Measurements from ENCODE around the gene KCNQ1. TPM values are rescaled to one million over a fixed set of nuclear protein-coding genes. Genes with fewer than 3 reads are reported as not detected.

KCNQ1 gene
- total RNA-seq, 1 experiment from 2014 or later = 10.7 TPM

- BruUV-seq (replicated peaks) = no TSS peak
- no peak for ATAC-seq
- Histone ChIP-seq H3K4me1 (ENCODE audit: control insufficient read depth in 1 of 2, insufficient read depth in 2 of 2, low read length in 2 of 2) (no peaks in the 10 kb centered on the region), H3K9me3 (ENCODE audit: control insufficient read depth in 1 of 2, insufficient read depth in 1 of 2, low read depth in 1 of 2, low read length in 2 of 2) (no peaks in the 10 kb centered on the region), H3K27ac (ENCODE audit: low read depth, low read length) (no peak overlapping the region), H3K36me3 (ENCODE audit: control insufficient read depth in 1 of 2, insufficient read depth in 2 of 2, low read length in 2 of 2) (no peaks in the 10 kb centered on the region), H2AFZ (ENCODE audit: low read depth, low read length, poor library complexity, severe bottlenecking) (no peak overlapping the region), H3K9me2 (ENCODE audit: insufficient read depth) (no peaks in the 10 kb centered on the region), H3K4me3 (replicated peaks in 1 of 2; ENCODE audit: low read depth in 1 of 2, low read length in 2 of 2) (no peak overlapping the region), H4K20me1 (ENCODE audit: insufficient read depth) (no peaks in the 10 kb centered on the region), H3K79me2 (ENCODE audit: insufficient read depth, low read length) (no peaks in the 10 kb centered on the region), H3K9ac (ENCODE audit: low read length) (no peak overlapping the region), H3K27me3 (ENCODE audit: insufficient read depth, low read length) (no peaks in the 10 kb centered on the region), H3K4me2 (ENCODE audit: low read length) (no peak overlapping the region)
- no peak for DNase-seq (ENCODE audit: low read depth, low spot score)
- intact Hi-C loops (cut with micrococcal nuclease) = no loop called here
- RAD21 ChIA-PET (ENCODE audit: low non-redundant PET in 1 of 2, low total read pairs in 2 of 2, uncharacterized antibody in 2 of 2, unreplicated experiment in 2 of 2) = no interaction called here
- POLR2A ChIA-PET = no interaction called here
- CTCF ChIA-PET = no interaction called here
- TF ChIP-seq CTCF (IDR thresholded peaks at IDR 0.05 in 2 of 3, conservative IDR thresholded peaks at IDR 0.05 in 1 of 3; ENCODE audit: borderline replicate concordance in 1 of 3, insufficient read depth in 1 of 3, low read depth in 2 of 3, low read length in 2 of 3) = no peak
- no peak for TF ChIP-seq TCF7L2 (IDR thresholded peaks at IDR 0.05; ENCODE audit: borderline replicate concordance, extremely low read depth, insufficient read depth, insufficient read length)
- TF ChIP-seq, protein P1, sequence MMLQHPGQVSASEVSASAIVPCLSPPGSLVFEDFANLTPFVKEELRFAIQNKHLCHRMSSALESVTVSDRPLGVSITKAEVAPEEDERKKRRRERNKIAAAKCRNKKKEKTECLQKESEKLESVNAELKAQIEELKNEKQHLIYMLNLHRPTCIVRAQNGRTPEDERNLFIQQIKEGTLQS (IDR thresholded peaks at IDR 0.05) = no peak
- no peak for TF ChIP-seq CBX3 (IDR thresholded peaks at IDR 0.05; ENCODE audit: low read depth)
- no peak for TF ChIP-seq ZNF274 (IDR thresholded peaks at IDR 0.05; ENCODE audit: low read depth, low read length)
- no peak for TF ChIP-seq POLR2AphosphoS5 (IDR thresholded peaks at IDR 0.05; ENCODE audit: low read depth, low read length)
- TF ChIP-seq REST (IDR thresholded peaks at IDR 0.05; ENCODE audit: low read depth) = no peak
- no peak for TF ChIP-seq EGR1 (IDR thresholded peaks at IDR 0.05; ENCODE audit: low read depth)
- no peak for TF ChIP-seq ZFX (IDR thresholded peaks at IDR 0.05)
- no peak for TF ChIP-seq FOSL1 (IDR thresholded peaks at IDR 0.05; ENCODE audit: low read depth)
- TF ChIP-seq YY1 (IDR thresholded peaks at IDR 0.05; ENCODE audit: extremely low read depth, insufficient replicate concordance, low read depth, low read length) = no peak
- no peak for TF ChIP-seq MAX (IDR thresholded peaks at IDR 0.05)
Measured at GRCh38 chr11:2801711-2802388, 357.0 kb downstream of the KCNQ1 start.
